ENCODE results near the gene OLIG1. TPM values are rescaled to one million over a fixed set of nuclear protein-coding genes. Genes with fewer than 3 reads are reported as not detected.

OLIG1 gene
- total and polyA plus RNA-seq, 2 of the 8 experiments (the other 6 are each of a cell fraction or from before 2014, with no cell fraction given) = 0.65 to 1.2 TPM

GRCh38 chr21:33115631-33116510 is 45.9 kb downstream of the OLIG1 start (continued):
- TF ChIP-seq, protein P1, sequence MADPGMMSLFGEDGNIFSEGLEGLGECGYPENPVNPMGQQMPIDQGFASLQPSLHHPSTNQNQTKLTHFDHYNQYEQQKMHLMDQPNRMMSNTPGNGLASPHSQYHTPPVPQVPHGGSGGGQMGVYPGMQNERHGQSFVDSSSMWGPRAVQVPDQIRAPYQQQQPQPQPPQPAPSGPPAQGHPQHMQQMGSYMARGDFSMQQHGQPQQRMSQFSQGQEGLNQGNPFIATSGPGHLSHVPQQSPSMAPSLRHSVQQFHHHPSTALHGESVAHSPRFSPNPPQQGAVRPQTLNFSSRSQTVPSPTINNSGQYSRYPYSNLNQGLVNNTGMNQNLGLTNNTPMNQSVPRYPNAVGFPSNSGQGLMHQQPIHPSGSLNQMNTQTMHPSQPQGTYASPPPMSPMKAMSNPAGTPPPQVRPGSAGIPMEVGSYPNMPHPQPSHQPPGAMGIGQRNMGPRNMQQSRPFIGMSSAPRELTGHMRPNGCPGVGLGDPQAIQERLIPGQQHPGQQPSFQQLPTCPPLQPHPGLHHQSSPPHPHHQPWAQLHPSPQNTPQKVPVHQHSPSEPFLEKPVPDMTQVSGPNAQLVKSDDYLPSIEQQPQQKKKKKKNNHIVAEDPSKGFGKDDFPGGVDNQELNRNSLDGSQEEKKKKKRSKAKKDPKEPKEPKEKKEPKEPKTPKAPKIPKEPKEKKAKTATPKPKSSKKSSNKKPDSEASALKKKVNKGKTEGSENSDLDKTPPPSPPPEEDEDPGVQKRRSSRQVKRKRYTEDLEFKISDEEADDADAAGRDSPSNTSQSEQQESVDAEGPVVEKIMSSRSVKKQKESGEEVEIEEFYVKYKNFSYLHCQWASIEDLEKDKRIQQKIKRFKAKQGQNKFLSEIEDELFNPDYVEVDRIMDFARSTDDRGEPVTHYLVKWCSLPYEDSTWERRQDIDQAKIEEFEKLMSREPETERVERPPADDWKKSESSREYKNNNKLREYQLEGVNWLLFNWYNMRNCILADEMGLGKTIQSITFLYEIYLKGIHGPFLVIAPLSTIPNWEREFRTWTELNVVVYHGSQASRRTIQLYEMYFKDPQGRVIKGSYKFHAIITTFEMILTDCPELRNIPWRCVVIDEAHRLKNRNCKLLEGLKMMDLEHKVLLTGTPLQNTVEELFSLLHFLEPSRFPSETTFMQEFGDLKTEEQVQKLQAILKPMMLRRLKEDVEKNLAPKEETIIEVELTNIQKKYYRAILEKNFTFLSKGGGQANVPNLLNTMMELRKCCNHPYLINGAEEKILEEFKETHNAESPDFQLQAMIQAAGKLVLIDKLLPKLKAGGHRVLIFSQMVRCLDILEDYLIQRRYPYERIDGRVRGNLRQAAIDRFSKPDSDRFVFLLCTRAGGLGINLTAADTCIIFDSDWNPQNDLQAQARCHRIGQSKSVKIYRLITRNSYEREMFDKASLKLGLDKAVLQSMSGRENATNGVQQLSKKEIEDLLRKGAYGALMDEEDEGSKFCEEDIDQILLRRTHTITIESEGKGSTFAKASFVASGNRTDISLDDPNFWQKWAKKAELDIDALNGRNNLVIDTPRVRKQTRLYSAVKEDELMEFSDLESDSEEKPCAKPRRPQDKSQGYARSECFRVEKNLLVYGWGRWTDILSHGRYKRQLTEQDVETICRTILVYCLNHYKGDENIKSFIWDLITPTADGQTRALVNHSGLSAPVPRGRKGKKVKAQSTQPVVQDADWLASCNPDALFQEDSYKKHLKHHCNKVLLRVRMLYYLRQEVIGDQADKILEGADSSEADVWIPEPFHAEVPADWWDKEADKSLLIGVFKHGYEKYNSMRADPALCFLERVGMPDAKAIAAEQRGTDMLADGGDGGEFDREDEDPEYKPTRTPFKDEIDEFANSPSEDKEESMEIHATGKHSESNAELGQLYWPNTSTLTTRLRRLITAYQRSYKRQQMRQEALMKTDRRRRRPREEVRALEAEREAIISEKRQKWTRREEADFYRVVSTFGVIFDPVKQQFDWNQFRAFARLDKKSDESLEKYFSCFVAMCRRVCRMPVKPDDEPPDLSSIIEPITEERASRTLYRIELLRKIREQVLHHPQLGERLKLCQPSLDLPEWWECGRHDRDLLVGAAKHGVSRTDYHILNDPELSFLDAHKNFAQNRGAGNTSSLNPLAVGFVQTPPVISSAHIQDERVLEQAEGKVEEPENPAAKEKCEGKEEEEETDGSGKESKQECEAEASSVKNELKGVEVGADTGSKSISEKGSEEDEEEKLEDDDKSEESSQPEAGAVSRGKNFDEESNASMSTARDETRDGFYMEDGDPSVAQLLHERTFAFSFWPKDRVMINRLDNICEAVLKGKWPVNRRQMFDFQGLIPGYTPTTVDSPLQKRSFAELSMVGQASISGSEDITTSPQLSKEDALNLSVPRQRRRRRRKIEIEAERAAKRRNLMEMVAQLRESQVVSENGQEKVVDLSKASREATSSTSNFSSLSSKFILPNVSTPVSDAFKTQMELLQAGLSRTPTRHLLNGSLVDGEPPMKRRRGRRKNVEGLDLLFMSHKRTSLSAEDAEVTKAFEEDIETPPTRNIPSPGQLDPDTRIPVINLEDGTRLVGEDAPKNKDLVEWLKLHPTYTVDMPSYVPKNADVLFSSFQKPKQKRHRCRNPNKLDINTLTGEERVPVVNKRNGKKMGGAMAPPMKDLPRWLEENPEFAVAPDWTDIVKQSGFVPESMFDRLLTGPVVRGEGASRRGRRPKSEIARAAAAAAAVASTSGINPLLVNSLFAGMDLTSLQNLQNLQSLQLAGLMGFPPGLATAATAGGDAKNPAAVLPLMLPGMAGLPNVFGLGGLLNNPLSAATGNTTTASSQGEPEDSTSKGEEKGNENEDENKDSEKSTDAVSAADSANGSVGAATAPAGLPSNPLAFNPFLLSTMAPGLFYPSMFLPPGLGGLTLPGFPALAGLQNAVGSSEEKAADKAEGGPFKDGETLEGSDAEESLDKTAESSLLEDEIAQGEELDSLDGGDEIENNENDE (IDR thresholded peaks at IDR 0.05; ENCODE audit: insufficient replicate concordance, low read length) = no peak
- TF ChIP-seq EP300 (IDR thresholded peaks at IDR 0.05; ENCODE audit: borderline replicate concordance in 1 of 2, low read depth in 2 of 2, low read length in 2 of 2) (no peak), YY1 (IDR thresholded peaks at IDR 0.05; ENCODE audit: low read depth, low read length) (no peak), CTBP2 (IDR thresholded peaks at IDR 0.05; ENCODE audit: borderline replicate concordance, insufficient read depth, insufficient read length, low read length) (no peak), GTF2F1 (IDR thresholded peaks at IDR 0.05; ENCODE audit: borderline replicate concordance, low read depth, low read length) (no peak)
- TF ChIP-seq, protein P2, sequence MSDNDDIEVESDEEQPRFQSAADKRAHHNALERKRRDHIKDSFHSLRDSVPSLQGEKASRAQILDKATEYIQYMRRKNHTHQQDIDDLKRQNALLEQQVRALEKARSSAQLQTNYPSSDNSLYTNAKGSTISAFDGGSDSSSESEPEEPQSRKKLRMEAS (IDR thresholded peaks at IDR 0.05) = no peak

Measured in H1 (cell line).